GM19043 (cell line): ENCODE measurements around the gene RPGRIP1L.
"Not testable (repeated sequence)": the region's sequence is repeated elsewhere in the genome, so short reads cannot be mapped to it uniquely, and the experiment has no call there.

ENCODE experiments used
- ATAC-seq: cut with Tn5 transposase; IDR thresholded peaks from one replicate; pipeline ENCODE4 v1.9.1; 2021; ENCODE audit warnings: low read depth; ENCODE audit not compliant: unreplicated experiment

RPGRIP1L gene

GRCh38 chr16:53713403-53714204, 9.9 kb upstream of the RPGRIP1L start:
- ATAC-seq: no peak

- no peak for ATAC-seq
Observed at GRCh38 chr16:53712065-53712464, 8.4 kb upstream of the RPGRIP1L start.

- no peak for ATAC-seq
Observed at GRCh38 chr16:53711390-53711789, 7.7 kb upstream of the RPGRIP1L start.

GRCh38 chr16:53708490-53708889, 4.8 kb upstream of the RPGRIP1L start:
- no peak for ATAC-seq

- ATAC-seq: no peak
Observed at GRCh38 chr16:53707671-53708070, 4.0 kb upstream of the RPGRIP1L start.

- no peak for ATAC-seq
Observed at GRCh38 chr16:53704445-53704813, 770 bp upstream of the RPGRIP1L start.

GRCh38 chr16:53698271-53698670, 5.4 kb downstream of the RPGRIP1L start:
- not testable (repeated sequence) for ATAC-seq

GRCh38 chr16:53695070-53695469, 8.6 kb downstream of the RPGRIP1L start:
- ATAC-seq: no peak

GRCh38 chr16:53693320-53693719, 10.3 kb downstream of the RPGRIP1L start:
- no peak for ATAC-seq

- no peak for ATAC-seq
Observed at GRCh38 chr16:53692146-53692545, 11.5 kb downstream of the RPGRIP1L start.

GRCh38 chr16:53690771-53691170, 12.9 kb downstream of the RPGRIP1L start:
- no peak for ATAC-seq

- no peak for ATAC-seq
Observed at GRCh38 chr16:53689636-53690035, 14.0 kb downstream of the RPGRIP1L start.

- ATAC-seq: no peak
Observed at GRCh38 chr16:53686710-53687109, 16.9 kb downstream of the RPGRIP1L start.

GRCh38 chr16:53685334-53685733, 18.3 kb downstream of the RPGRIP1L start:
- ATAC-seq: not testable (repeated sequence)

- no peak for ATAC-seq
Observed at GRCh38 chr16:53681354-53681753, 22.3 kb downstream of the RPGRIP1L start.

- ATAC-seq: no peak
Observed at GRCh38 chr16:53680756-53681155, 22.9 kb downstream of the RPGRIP1L start.

- ATAC-seq: no peak
Observed at GRCh38 chr16:53678756-53679343, 24.8 kb downstream of the RPGRIP1L start.

GRCh38 chr16:53678155-53678554, 25.5 kb downstream of the RPGRIP1L start:
- no peak for ATAC-seq

- ATAC-seq: no peak
Observed at GRCh38 chr16:53673189-53673588, 30.5 kb downstream of the RPGRIP1L start.

- no peak for ATAC-seq
Observed at GRCh38 chr16:53672461-53672860, 31.2 kb downstream of the RPGRIP1L start.

GRCh38 chr16:53668869-53669268, 34.8 kb downstream of the RPGRIP1L start:
- no peak for ATAC-seq

GRCh38 chr16:53666786-53667415, 36.8 kb downstream of the RPGRIP1L start:
- ATAC-seq: no peak
